ENCODE measurements around the gene MSH2. TPM values are rescaled to one million over a fixed set of nuclear protein-coding genes. Genes with fewer than 3 reads are reported as not detected.

Gene MSH2
- total RNA-seq, 1 donor from 2014 or later: 16.0 TPM

- Mint-ChIP-seq H3K27ac (ENCODE audit: unreplicated experiment) (no peak overlapping the region), H3K9me3 (ENCODE audit: unreplicated experiment) (no peaks in the 10 kb centered on the region), H3K4me3 (ENCODE audit: unreplicated experiment) (no peak overlapping the region), H3K4me1 (ENCODE audit: low read depth, unreplicated experiment) (peaks cover 4% of the 10 kb centered on the region), H3K27me3 (ENCODE audit: low read depth, unreplicated experiment) (no peaks in the 10 kb centered on the region), H3K36me3 (ENCODE audit: low read depth, unreplicated experiment) (peaks cover 6% of the 10 kb centered on the region)
- no peak for TF ChIP-seq CTCF (IDR thresholded peaks at IDR 0.05; ENCODE audit: insufficient read depth, low read depth, low read length)
- Histone ChIP-seq H3K9me3 (ENCODE audit: insufficient read depth, low read depth, low read length) (no peaks in the 10 kb centered on the region), H3K9ac (ENCODE audit: low read length) (no peak overlapping the region), H3K4me1 (ENCODE audit: insufficient read depth, low read length) (no peaks in the 10 kb centered on the region), H3K4me3 (ENCODE audit: insufficient read depth, low read depth, low read length) (no peak overlapping the region), H3K36me3 (ENCODE audit: insufficient read depth, low read length) (no peaks in the 10 kb centered on the region), H4K20me1 (ENCODE audit: insufficient read depth, low read length) (no peaks in the 10 kb centered on the region), H3K4me2 (ENCODE audit: low read length) (no peak overlapping the region), H3K27me3 (ENCODE audit: insufficient read depth, low read length) (no peaks in the 10 kb centered on the region), H3K27ac (ENCODE audit: low read depth, low read length) (no peak overlapping the region), H3K79me2 (ENCODE audit: insufficient read depth, low read length) (no peaks in the 10 kb centered on the region), H2AFZ (ENCODE audit: low read depth, low read length) (no peak overlapping the region)
- FAIRE-seq (no peak), DNase-seq (ENCODE audit: low read depth) (no peak)
These were observed 53.9 kb downstream of the MSH2 start for GRCh38 chr2:47456851-47457250.

GRCh38 chr2:47457268-47457667, 54.3 kb downstream of the MSH2 start:
- FAIRE-seq: no peak
- Mint-ChIP-seq H3K4me1 (ENCODE audit: low read depth, unreplicated experiment) (peaks cover 4% of the 10 kb centered on the region), H3K36me3 (ENCODE audit: low read depth, unreplicated experiment) (peaks cover 5% of the 10 kb centered on the region), H3K4me3 (ENCODE audit: unreplicated experiment) (no peak overlapping the region), H3K9me3 (ENCODE audit: unreplicated experiment) (no peaks in the 10 kb centered on the region), H3K27ac (ENCODE audit: unreplicated experiment) (no peak overlapping the region), H3K27me3 (ENCODE audit: low read depth, unreplicated experiment) (no peaks in the 10 kb centered on the region)
- no peak for TF ChIP-seq EZH2 (IDR thresholded peaks at IDR 0.05; ENCODE audit: insufficient read depth, low read length)
- no peak for TF ChIP-seq CTCF (IDR thresholded peaks at IDR 0.05; ENCODE audit: insufficient read depth, low read depth, low read length)
- H3K4me2 ChIP-seq (ENCODE audit: low read length): no peak overlapping the region
- H3K9ac ChIP-seq (ENCODE audit: low read length): no peak overlapping the region
- no peaks in the 10 kb centered on the region for H3K4me1 ChIP-seq (ENCODE audit: insufficient read depth, low read length)
- H3K36me3 ChIP-seq (ENCODE audit: insufficient read depth, low read length): no peaks in the 10 kb centered on the region
- DNase-seq (ENCODE audit: low read depth): no peak
- H2AFZ ChIP-seq (ENCODE audit: low read depth, low read length): no peak overlapping the region
- H3K9me3 ChIP-seq (ENCODE audit: insufficient read depth, low read depth, low read length): no peaks in the 10 kb centered on the region
- H4K20me1 ChIP-seq (ENCODE audit: insufficient read depth, low read length): no peaks in the 10 kb centered on the region
- H3K27ac ChIP-seq (ENCODE audit: low read depth, low read length): no peak overlapping the region
- no peaks in the 10 kb centered on the region for H3K27me3 ChIP-seq (ENCODE audit: insufficient read depth, low read length)
- no peak overlapping the region for H3K4me3 ChIP-seq (ENCODE audit: insufficient read depth, low read depth, low read length)
- H3K79me2 ChIP-seq (ENCODE audit: insufficient read depth, low read length): no peaks in the 10 kb centered on the region

GRCh38 chr2:47459021-47459420, 56.1 kb downstream of the MSH2 start:
- Mint-ChIP-seq H3K9me3 (ENCODE audit: unreplicated experiment) (no peaks in the 10 kb centered on the region), H3K36me3 (ENCODE audit: low read depth, unreplicated experiment) (peaks cover 7% of the 10 kb centered on the region), H3K27ac (ENCODE audit: unreplicated experiment) (no peak overlapping the region), H3K27me3 (ENCODE audit: low read depth, unreplicated experiment) (no peaks in the 10 kb centered on the region), H3K4me1 (ENCODE audit: low read depth, unreplicated experiment) (no peaks in the 10 kb centered on the region), H3K4me3 (ENCODE audit: unreplicated experiment) (no peak overlapping the region)
- no peak for FAIRE-seq
- H3K4me3 ChIP-seq (ENCODE audit: insufficient read depth, low read depth, low read length): no peak overlapping the region
- H3K27me3 ChIP-seq (ENCODE audit: insufficient read depth, low read length): no peaks in the 10 kb centered on the region
- H3K79me2 ChIP-seq (ENCODE audit: insufficient read depth, low read length): no peaks in the 10 kb centered on the region
- TF ChIP-seq CTCF (IDR thresholded peaks at IDR 0.05; ENCODE audit: insufficient read depth, low read depth, low read length) (no peak), EZH2 (IDR thresholded peaks at IDR 0.05; ENCODE audit: insufficient read depth, low read length) (no peak)
- no peak for DNase-seq (ENCODE audit: low read depth)
- no peak overlapping the region for H3K4me2 ChIP-seq (ENCODE audit: low read length)
- H2AFZ ChIP-seq (ENCODE audit: low read depth, low read length): no peak overlapping the region
- no peak overlapping the region for H3K9ac ChIP-seq (ENCODE audit: low read length)
- peaks cover under 1% of the 10 kb centered on the region for H4K20me1 ChIP-seq (ENCODE audit: insufficient read depth, low read length)
- peaks cover 13% of the 10 kb centered on the region for H3K36me3 ChIP-seq (ENCODE audit: insufficient read depth, low read length)
- H3K9me3 ChIP-seq (ENCODE audit: insufficient read depth, low read depth, low read length): no peaks in the 10 kb centered on the region
- H3K4me1 ChIP-seq (ENCODE audit: insufficient read depth, low read length): no peaks in the 10 kb centered on the region
- no peak overlapping the region for H3K27ac ChIP-seq (ENCODE audit: low read depth, low read length)

Data from astrocyte (in vitro differentiated cells and primary cell).